Endothelial cell of umbilical vein (primary cell): ENCODE measurements around the gene LPIN1. TPM values are rescaled to one million over a fixed set of nuclear protein-coding genes. Genes with fewer than 3 reads are reported as not detected.

Experiments
- BruUV-seq: library from RNA; stranded (reverse); fragments of 400-500 nt; replicated peaks from 2 replicates; lab custom pipeline; 2021; lab: Mats Ljungman, UMichigan
- CTCF ChIA-PET: fragments of 300-600, 350-600 bp; sonication (Branson Sonifier 250); formaldehyde crosslinking; loops from one replicate; lab custom pipeline; 2021; ENCODE audit warnings: antibody characterized with exemption, inconsistent platforms; lab: Charles Lee
- POLR2A ChIA-PET: fragments of 300-600, 350-600 bp; sonication (Branson Sonifier 250); formaldehyde crosslinking; loops from one replicate; lab custom pipeline; 2021; ENCODE audit warnings: antibody characterized with exemption, inconsistent platforms; lab: Charles Lee
- DNase-seq: peaks from one replicate; pipeline ENCODE4 v3.0.0-alpha.2; 2011; ENCODE audit warnings: low read depth, low spot score
- FAIRE-seq: peaks from 2 replicates; lab custom pipeline; 2011; peaks lifted over from hg19 to GRCh38; lab: Jason Lieb, UNC
- H2AFZ ChIP-seq: 2 replicates; pipeline ENCODE4 v1.6.0; 2012; ENCODE audit warnings: low read depth, low read length, control low read depth, inconsistent platforms
- H3K27ac ChIP-seq: 2 replicates; pipeline ENCODE4 v1.5.1; 2011; ENCODE audit warnings: low read depth, mild to moderate bottlenecking, control low read depth, low read length, moderate library complexity; ENCODE audit not compliant: insufficient read depth
- H3K27me3 ChIP-seq, 2 experiments: 2 replicates each; pipeline versions ENCODE4 v1.6.0 to v1.6.1; 2011; ENCODE audit warnings: low read length in 2 of 2, mixed read lengths in 1 of 2; ENCODE audit not compliant: control insufficient read depth in 2 of 2, insufficient read depth in 2 of 2
- H3K36me3 ChIP-seq, 2 experiments: 2 replicates in 1 of 2; 3 replicates in 1 of 2; pipeline ENCODE4 v1.5.1; 2011; ENCODE audit warnings: low read length in 2 of 2, mild to moderate bottlenecking in 1 of 2, moderate library complexity in 1 of 2; ENCODE audit not compliant: control insufficient read depth in 2 of 2, insufficient read depth in 2 of 2; ENCODE audit errors: extremely low read depth in 1 of 2
- H3K4me1 ChIP-seq: 3 replicates; pipeline ENCODE4 v1.5.1; 2011; ENCODE audit warnings: mild to moderate bottlenecking, low read length; ENCODE audit not compliant: control insufficient read depth, insufficient read depth; ENCODE audit errors: extremely low read depth
- H3K4me2 ChIP-seq: 2 replicates; pipeline ENCODE4 v1.6.1; 2011; ENCODE audit warnings: low read length, control low read depth, mixed read lengths; ENCODE audit not compliant: insufficient read depth
- H3K4me3 ChIP-seq, 3 experiments: fragments of 200-600 bp in 1 of 3; sonication (generic), shearing (Covaris generic) in 1 of 3; replicated peaks in 1 of 3; 2 replicates each; pipeline ENCODE4 v1.5.1; 2011 to 2016; ENCODE audit warnings: control low read depth in 3 of 3, low read length in 3 of 3, mild to moderate bottlenecking in 2 of 3, inconsistent platforms in 1 of 3, low read depth in 1 of 3, moderate library complexity in 1 of 3; ENCODE audit not compliant: insufficient read depth in 1 of 3
- H3K79me2 ChIP-seq: 2 replicates; pipeline ENCODE4 v1.6.0; 2012; ENCODE audit warnings: low read length, inconsistent platforms; ENCODE audit not compliant: control insufficient read depth, insufficient read depth
- H3K9ac ChIP-seq: replicated peaks from 2 replicates; pipeline ENCODE3; 2011; ENCODE audit warnings: low read length, control low read depth; ENCODE audit not compliant: insufficient read depth; ENCODE audit errors: extremely low read depth
- H3K9me1 ChIP-seq: replicated peaks from 3 replicates; pipeline ENCODE4 v1.6.0; 2011; ENCODE audit warnings: mild to moderate bottlenecking, low read length; ENCODE audit not compliant: control insufficient read depth, insufficient read depth; ENCODE audit errors: extremely low read depth
- H3K9me3 ChIP-seq: replicated peaks from 2 replicates; pipeline ENCODE4 v1.5.1; 2012; ENCODE audit warnings: low read length, inconsistent platforms; ENCODE audit not compliant: control insufficient read depth, insufficient read depth
- H4K20me1 ChIP-seq: replicated peaks from 2 replicates; pipeline ENCODE3; 2011; ENCODE audit warnings: mild to moderate bottlenecking, low read length; ENCODE audit not compliant: control insufficient read depth, insufficient read depth; ENCODE audit errors: extremely low read depth
- CTCF ChIP-seq, 2 donors: IDR thresholded peaks; 1 replicate in 1 of 2; 2 replicates in 1 of 2; pipeline ENCODE4 v1.5.1; 2011; ENCODE audit warnings: low read length in 2 of 2, mild to moderate bottlenecking in 2 of 2, moderate library complexity in 2 of 2, control low read depth in 1 of 2, inconsistent platforms in 1 of 2, low read depth in 1 of 2; ENCODE audit not compliant: insufficient read depth in 1 of 2; ENCODE audit errors: extremely low read depth in 1 of 2
- EZH2 ChIP-seq: IDR thresholded peaks from 2 replicates; pipeline ENCODE4 v1.6.1; 2012; ENCODE audit warnings: borderline replicate concordance, low read depth, mild to moderate bottlenecking, moderate library complexity, low read length, inconsistent platforms; ENCODE audit not compliant: severe bottlenecking
- FOS ChIP-seq: IDR thresholded peaks from 2 replicates; pipeline ENCODE4 v1.6.1; 2011; ENCODE audit warnings: mild to moderate bottlenecking, low read length, moderate library complexity, borderline replicate concordance; ENCODE audit not compliant: insufficient read depth
- GATA2 ChIP-seq: IDR thresholded peaks from 2 replicates; pipeline ENCODE4 v1.7.0; 2011; ENCODE audit warnings: low read depth, mild to moderate bottlenecking, moderate library complexity, mixed read lengths, low read length; ENCODE audit not compliant: insufficient read length, insufficient read depth
- JUN ChIP-seq: IDR thresholded peaks from 2 replicates; pipeline ENCODE4 v1.6.1; 2011; ENCODE audit warnings: borderline replicate concordance, low read depth; ENCODE audit not compliant: insufficient read length, insufficient read depth
- MYC ChIP-seq: IDR thresholded peaks from one replicate; pipeline ENCODE4 v1.6.1; 2011; ENCODE audit warnings: mild to moderate bottlenecking, low read depth, low read length
- POLR2A ChIP-seq: IDR thresholded peaks from 2 replicates; pipeline ENCODE4 v1.6.1; 2012; ENCODE audit warnings: low read depth, mild to moderate bottlenecking, control low read depth, low read length
- POLR2AphosphoS5 ChIP-seq: IDR thresholded peaks from 2 replicates; pipeline ENCODE4 v1.6.1; 2012; ENCODE audit warnings: low read depth, mild to moderate bottlenecking, control low read depth, low read length, moderate library complexity; ENCODE audit not compliant: insufficient read depth
- dilution Hi-C: fragments of 300-500 bp; cut with MboI; formaldehyde crosslinking; loops from one replicate; pipeline ENCODE4 v1.15.0; 2019; ENCODE audit warnings: low sequenced_read_pairs; ENCODE audit not compliant: extremely low pct_ligation_motif_present
- intact Hi-C: fragments of 100-400 bp; cut with micrococcal nuclease; formaldehyde crosslinking; loops from one replicate; pipeline ENCODE4 v1.10.0; 2022
- polyA plus RNA-seq, 4 experiments: library from polyadenylated mRNA; depleted of rRNA in 3 of 4; stranded (reverse) in 3 of 4; unstranded in 1 of 4; fragments of >200 nt; gene quantifications; 2 replicates each; pipeline versions ENCODE4 v1.2.1 to v1.2.3, GENCODE V29; 2011 to 2012; ENCODE audit warnings: missing spikeins in 1 of 4
- total RNA-seq: library from RNA; stranded (reverse); gene quantifications from 2 replicates; pipeline ENCODE4 v1.2.3, GENCODE V29; 2021
- TF ChIP-seq, protein P1 (sequence below): IDR thresholded peaks from 2 replicates; pipeline ENCODE4 v1.6.1; 2011; ENCODE audit not compliant: insufficient read depth, insufficient read length

Gene LPIN1
- total and polyA plus RNA-seq, 2 donors (not counting 3 experiments of a cell fraction or from before 2014, with no cell fraction given): 26.6 to 80.4 TPM

DNA sequence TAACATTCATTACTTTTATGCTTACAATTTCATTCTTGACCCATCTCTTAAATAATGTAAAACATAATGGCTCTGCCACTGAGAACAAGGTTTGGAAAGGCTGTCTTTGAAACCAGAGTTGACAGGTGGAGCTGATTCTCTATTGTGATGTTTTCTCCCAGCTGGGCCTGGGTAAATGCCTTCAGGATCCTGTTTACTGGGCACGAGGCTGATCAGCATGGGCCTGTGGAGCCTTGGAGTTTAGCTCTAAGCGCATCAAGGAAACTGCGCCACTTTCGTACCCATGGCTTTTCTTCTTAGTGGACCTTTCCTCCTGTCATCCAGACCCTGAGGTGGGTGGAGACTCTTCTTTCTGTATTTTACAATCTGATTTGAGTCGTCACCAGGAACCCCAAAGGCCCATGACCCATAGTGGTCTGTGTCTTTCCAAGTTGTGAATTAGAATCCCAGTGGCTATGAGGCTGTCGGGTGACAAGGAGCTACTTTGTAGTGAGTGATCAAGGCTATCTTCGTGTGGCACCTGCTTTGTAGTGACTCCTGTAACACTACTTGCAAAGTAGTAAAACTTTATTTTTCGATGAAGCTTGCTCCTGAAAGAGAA lies 123.1 kb downstream of the LPIN1 start:
- Histone ChIP-seq H4K20me1 (no peaks in the 10 kb centered on the region), H3K36me3 (no peaks in the 10 kb centered on the region), H3K27ac (no peak overlapping the region), H2AFZ (no peak overlapping the region), H3K4me3 (no peak overlapping the region), H3K27me3 (peaks cover 0 to 2% of the 10 kb centered on the region in 2 experiments), H3K4me2 (no peak overlapping the region), H3K9me1 (no peaks in the 10 kb centered on the region), H3K9ac (no peak overlapping the region), H3K79me2 (no peaks in the 10 kb centered on the region), H3K4me1 (peaks cover 3% of the 10 kb centered on the region), H3K9me3 (no peaks in the 10 kb centered on the region)
- POLR2A ChIA-PET: no interaction called here
- CTCF ChIA-PET: no interaction called here
- dilution Hi-C loops: no loop called here
- FAIRE-seq (no peak), DNase-seq (no peak)
- intact Hi-C loops: loop anchor here (10.0 kb wide), 2 partner anchors 415 to 685 kb away; no protein-coding TSS in a partner anchor
- BruUV-seq: no TSS peak
- TF ChIP-seq GATA2 (no peak), JUN (no peak), EZH2 (no peak), POLR2AphosphoS5 (no peak), CTCF (IDR thresholded peaks at IDR 0.05; ENCODE audit: extremely low read depth in 1 of 2, insufficient read depth in 1 of 2, low read depth in 1 of 2, low read length in 2 of 2) (no peak), MYC (no peak), FOS (no peak), POLR2A (no peak)
- TF ChIP-seq, protein P1, sequence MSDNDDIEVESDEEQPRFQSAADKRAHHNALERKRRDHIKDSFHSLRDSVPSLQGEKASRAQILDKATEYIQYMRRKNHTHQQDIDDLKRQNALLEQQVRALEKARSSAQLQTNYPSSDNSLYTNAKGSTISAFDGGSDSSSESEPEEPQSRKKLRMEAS: no peak
